GM18907 (cell line): ENCODE data around the gene SCAF1.

Experiments used
- ATAC-seq: cut with Tn5 transposase; IDR thresholded peaks from one replicate; pipeline ENCODE4 v1.9.1; 2021; ENCODE audit warnings: mild to moderate bottlenecking, moderate library complexity; ENCODE audit not compliant: unreplicated experiment

Gene SCAF1

DNA sequence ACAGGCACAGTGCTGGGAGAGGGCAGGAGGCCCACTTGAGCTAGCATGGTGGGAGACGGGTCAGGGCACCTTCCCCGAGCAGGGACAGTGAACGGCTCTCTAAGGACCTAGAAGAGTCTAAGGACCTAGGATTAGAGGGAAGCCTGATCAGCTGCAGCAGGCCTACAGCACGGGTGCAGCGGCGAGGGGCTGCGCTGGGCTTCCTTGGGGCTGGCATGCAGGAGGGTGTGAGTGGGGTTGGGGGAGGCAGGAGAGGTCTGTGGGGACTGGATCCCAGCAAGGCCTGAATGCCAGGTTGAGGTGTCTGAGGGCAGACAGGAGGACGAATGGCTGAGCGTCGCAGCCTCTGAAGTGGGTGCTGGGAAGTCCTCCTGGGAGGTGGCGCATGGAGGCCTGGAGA is 3.6 kb downstream of the SCAF1 start:
- no peak for ATAC-seq

DNA sequence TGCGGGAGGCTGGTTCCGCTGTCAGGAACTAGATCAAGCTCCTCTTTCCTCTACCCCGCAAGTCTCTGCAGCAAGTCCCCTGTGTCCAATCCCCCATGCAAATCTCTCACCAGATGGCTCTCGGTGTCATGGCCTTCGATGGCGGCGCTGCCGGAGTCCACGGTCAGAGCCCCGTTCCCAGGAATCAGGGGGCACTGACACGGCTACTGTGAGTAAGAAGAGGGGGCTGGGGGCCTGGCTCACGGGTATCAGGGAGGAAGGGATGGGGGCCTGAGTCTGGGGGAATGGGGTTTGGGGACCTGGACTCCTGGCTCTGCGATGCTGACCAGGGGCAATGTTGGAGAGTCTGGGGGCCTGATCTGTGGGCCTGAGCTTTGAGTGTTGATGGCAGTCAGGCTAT is 4.0 kb downstream of the SCAF1 start:
- no peak for ATAC-seq

DNA sequence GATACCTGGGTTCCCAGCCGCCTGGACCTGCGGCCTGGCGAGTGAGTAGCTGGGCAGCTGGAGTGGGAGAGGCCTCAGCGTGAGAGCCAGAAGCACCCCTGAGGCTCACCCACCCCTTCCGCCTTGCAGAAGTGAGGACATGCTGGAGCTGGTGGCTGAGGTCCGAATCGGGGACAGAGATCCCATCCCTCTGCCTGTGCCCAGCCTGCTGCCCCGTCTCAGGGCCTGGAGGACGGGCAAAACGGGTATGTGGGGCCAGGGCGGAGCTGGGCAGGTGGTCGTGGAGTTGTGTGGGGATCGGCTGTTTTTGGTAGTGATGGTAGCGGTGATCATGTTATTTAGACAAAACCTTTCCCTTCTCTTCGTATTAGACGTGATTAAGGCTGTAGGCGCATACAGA is 4.6 kb downstream of the SCAF1 start:
- ATAC-seq: no peak

DNA sequence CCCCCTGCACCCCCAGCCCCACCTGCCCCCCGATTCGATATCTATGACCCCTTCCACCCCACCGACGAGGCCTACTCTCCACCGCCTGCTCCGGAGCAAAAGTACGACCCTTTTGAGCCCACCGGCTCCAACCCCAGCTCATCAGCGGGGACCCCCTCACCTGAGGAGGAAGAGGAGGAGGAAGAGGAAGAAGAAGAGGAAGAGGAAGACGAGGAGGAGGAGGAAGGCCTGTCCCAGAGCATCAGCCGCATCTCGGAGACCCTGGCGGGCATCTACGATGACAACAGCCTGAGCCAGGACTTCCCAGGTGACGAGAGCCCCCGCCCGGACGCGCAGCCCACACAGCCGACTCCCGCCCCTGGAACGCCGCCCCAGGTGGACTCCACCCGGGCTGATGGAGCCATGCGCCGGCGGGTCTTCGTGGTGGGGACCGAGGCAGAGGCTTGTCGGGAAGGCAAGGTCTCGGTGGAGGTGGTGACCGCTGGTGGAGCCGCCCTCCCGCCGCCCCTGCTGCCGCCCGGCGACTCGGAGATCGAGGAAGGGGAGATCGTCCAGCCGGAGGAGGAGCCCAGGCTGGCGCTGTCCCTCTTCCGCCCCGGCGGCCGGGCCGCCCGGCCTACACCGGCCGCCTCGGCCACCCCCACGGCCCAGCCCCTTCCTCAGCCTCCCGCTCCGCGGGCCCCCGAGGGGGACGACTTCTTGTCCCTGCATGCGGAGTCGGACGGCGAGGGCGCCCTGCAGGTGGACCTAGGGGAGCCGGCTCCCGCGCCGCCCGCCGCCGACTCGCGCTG is 9.2 kb downstream of the SCAF1 start:
- no peak for ATAC-seq

DNA sequence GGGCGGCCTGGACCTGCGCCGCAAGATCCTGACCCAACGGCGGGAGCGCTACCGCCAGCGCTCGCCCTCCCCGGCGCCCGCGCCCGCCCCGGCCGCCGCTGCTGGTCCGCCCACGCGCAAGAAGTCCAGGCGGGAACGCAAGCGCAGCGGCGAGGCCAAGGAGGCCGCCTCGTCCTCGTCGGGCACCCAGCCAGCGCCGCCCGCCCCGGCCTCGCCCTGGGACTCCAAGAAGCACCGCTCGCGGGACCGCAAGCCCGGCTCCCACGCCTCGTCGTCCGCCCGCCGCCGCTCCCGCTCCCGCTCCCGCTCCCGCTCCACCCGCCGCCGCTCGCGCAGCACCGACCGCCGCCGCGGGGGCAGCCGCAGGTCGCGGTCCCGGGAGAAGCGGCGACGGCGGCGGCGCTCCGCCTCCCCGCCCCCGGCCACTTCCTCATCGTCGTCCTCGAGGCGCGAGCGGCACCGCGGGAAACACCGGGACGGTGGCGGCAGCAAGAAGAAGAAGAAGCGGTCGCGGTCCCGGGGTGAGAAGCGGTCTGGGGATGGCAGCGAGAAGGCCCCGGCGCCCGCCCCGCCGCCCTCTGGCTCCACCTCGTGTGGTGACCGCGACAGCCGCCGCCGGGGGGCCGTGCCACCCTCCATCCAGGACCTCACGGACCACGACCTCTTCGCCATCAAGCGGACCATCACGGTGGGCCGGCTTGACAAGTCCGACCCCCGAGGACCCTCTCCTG is 10.0 kb downstream of the SCAF1 start:
- ATAC-seq: no peak

DNA sequence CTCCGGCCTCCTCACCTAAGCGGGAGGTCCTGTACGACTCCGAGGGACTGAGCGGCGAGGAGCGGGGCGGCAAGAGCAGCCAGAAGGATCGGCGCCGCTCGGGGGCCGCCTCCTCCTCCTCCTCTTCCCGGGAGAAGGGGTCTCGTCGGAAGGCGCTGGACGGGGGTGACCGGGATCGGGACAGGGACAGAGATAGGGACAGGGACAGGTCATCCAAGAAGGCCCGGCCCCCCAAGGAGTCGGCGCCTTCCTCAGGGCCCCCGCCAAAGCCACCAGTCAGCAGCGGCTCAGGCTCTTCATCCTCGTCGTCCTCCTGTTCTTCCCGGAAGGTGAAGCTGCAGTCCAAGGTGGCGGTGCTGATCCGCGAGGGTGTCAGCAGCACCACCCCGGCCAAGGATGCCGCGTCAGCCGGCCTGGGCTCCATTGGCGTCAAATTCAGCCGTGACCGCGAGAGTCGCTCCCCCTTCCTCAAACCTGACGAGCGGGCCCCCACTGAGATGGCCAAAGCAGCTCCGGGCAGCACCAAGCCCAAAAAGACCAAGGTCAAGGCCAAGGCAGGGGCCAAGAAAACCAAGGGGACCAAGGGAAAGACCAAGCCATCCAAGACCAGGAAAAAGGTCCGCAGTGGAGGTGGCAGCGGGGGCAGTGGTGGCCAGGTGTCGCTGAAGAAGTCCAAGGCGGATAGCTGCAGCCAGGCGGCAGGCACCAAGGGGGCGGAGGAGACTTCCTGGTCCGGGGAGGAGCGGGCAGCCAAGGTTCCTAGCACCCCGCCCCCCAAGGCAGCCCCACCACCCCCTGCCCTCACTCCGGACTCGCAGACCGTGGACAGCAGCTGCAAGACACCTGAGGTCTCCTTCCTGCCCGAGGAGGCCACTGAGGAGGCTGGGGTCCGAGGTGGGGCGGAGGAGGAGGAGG is 10.8 kb downstream of the SCAF1 start:
- no peak for ATAC-seq

DNA sequence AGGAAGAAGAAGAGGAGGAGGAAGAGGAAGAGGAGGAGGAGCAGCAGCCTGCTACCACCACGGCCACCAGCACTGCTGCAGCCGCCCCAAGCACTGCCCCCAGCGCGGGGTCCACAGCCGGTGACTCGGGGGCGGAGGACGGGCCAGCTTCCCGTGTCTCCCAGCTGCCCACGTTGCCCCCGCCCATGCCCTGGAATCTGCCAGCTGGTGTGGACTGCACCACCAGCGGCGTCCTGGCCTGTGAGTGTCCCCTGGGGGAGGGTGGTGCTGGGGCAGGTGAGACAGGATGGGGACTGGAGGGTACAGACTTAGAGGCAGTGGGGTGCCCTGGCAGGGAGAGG is 11.4 kb downstream of the SCAF1 start:
- no peak for ATAC-seq

DNA sequence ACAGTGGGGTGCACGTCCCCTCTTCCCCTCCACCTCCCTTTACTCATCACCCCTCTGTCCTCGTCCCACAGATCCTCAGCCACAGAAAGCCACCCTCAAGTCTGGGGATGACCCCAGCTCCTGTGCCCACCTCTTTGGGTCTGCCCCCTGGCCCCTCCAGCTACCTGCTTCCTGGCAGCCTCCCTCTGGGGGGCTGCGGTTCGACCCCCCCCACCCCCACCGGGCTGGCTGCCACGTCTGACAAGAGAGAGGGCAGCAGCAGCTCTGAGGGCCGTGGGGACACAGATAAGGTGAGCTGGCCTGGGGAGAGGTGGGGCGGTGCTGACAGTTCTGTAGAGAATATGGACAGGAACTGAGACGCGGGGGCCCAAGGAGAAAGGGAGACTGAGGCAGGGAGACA is 12.6 kb downstream of the SCAF1 start:
- no peak for ATAC-seq

DNA sequence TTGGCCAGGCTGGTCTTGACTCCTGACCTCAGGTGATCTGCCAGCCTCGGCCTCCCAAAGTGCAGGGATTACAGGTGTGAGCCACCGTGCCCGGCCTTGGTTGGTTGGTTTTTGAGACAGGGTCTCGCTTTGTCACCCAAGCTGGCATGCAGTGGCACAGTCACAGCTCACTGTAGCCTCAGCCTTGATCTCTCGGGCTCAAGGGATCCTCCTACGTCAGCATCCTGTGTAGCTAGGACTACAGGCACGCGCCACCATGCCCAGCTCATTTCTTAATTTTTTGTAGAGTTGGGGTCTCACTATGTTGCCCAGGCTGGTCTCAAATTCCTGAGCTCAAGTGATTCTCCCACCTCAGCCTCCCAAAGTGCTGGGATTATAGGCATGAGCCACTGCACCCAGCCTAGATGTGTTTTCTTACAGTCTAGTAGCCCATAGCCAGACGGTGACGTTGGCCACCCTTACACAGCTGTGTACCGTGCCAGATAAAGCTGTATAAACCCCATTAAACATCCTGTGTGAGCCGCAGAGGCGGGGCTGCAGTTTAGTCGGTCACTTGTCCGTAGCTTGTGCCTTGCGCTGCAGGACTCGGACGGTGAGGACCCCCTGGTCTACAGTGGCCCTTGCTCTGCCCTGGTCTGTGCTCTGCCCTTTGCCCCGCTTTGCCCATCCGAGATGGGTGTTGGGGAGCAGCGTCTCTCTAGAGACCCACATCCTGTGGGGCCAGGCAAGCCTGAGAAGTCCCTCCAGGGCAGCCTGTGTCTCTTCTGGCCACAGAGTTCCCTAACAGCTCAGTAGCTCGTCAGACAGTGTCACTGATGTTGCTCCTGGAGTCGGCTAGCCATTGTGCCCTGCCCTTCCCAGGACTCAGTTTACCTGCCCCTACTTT is 13.8 kb downstream of the SCAF1 start:
- no peak for ATAC-seq

DNA sequence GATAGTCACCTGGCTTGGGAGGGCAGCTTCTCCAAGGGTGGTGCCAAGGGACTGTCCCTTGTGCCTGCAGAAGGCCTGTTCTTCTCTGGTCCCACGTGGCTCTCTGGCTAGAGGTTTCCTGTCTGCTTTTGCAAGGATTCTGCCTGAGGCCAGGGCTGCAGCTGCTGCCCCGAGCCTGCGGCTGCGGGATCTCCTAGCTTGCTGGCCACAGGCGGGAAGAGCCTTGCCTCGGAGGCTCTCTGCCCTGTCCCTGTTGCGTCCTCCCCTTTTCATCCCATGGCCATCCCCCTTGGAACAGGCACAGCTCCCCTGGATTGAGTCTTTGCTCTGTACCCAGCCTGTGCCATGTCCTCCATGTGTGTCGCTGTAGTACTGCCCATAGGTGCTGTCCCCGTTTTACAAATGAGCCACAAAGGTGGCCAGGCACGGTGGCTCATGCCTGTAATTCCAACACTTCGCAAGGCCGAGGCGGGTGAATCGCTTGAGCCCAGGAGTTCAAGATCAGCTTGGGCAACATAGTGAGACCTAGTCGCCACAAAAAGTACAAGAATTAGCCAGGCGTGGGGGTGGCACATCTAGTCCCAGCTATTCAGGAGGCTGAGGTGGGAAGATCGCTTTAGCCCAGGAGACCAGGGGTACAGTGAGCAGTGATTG is 14.6 kb downstream of the SCAF1 start:
- ATAC-seq: no peak

DNA sequence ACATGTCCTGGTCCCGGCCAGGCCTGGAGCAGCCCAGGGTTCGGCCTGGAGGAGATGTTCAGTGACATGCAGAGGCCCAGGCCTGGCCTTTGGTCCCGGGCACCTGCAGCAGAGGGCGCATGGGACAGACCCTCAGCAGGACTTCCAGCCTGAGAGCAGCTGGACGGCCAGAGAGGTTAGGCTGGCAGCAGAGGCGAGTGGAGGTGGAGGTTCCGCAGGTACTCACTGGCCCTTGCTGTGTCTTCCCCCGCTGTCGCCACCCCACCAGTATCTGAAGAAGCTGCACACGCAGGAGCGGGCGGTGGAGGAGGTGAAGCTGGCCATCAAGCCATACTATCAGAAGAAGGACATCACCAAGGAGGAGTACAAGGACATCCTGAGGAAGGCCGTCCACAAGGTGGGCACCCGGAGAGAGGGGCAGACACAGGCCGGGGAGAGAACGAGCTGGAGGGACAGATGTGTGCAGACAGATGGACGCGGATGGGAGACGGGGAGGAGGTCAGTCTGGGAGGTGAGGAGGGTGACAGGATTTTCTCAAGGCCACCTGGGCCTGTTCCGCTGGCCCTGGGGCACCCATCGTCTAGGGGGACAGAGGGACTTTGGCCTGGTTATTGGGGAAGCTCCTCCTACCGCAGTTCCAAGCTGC is 15.6 kb downstream of the SCAF1 start:
- ATAC-seq: no peak

DNA sequence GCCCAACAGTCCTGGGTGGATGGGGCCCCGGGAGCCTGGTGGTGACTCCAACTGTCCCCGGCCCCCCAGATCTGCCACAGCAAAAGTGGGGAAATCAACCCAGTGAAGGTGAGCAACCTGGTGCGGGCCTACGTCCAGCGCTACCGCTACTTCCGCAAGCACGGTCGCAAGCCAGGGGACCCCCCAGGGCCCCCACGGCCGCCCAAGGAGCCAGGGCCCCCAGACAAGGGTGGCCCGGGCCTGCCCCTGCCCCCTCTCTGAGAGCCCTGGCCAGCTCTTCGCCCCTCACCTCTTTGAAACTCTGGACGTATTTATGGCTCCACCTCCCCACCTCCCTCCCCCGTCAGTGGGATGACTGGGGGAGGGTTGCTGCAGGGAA is 16.1 kb downstream of the SCAF1 start:
- ATAC-seq: no peak

DNA sequence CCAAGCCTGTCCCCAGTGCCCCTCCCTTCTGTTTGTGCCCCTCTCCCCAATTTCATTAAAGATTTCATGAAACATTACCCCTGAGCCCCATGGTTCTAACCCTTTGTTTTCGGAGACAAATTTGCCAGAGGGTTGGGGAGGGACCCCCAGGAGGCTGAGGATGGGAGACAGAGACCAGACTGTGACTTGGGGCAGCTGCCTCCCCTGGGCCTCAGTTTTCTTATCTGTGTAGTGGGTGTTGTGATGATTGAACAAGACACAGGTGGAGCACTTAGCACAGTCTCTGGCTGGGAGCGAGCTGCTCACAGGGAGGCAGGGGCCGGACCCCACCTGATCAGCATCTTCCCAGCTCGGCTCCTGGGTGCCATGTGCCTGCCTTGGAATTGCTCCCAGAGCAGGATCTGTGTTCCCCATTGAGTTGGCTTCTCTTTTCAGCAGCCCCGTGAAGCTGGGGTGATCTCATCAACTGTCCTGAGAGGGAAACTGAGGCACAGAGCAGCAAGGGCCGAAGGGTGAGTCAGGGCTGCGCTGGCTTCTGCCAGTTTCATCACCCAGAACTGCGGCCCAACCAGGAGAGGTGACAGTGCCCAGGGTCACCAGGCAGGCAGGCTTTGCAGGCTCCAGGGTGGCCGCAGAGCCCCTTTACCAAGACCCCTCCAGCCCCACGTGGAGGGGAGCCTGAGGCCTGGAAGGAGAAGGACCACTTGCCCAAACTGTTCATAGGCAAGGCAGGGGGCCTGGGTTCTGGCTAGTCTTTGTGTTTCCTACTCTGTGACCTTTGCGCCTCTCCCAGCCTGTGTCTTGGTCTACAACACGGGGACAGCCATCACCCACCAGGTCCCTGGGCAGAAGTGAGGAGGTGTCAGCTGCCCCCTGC is 16.8 kb downstream of the SCAF1 start:
- ATAC-seq: no peak

DNA sequence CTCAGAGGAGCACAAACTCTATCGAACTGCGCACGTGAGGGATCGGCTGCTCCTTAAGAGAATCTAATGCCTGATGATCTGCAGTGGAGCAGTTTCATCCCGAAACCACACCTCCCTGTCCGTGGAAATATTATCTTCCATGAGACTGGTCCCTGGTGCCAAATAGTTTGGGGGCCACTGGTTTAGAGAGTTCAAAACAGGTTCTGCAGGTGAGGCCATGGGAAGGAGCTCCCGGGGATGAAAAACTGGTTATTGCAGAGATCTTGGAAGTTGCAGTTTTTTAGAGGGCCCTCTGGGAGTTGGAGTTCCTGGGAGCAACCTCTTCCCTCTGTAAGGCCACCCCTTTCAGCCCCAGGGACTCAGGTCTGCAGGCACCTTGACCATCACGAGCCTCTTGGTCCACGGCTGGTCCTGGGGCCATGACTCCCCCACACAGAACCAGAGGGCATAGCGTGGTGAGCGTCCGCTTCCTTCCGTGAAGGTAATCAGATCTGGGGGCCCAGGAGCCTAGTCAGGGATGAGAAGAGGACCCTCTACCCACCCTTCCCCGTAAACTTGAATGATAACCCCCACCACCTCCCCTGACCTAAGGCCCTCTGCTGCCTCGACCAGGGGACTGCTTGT is 18.4 kb downstream of the SCAF1 start:
- no peak for ATAC-seq

DNA sequence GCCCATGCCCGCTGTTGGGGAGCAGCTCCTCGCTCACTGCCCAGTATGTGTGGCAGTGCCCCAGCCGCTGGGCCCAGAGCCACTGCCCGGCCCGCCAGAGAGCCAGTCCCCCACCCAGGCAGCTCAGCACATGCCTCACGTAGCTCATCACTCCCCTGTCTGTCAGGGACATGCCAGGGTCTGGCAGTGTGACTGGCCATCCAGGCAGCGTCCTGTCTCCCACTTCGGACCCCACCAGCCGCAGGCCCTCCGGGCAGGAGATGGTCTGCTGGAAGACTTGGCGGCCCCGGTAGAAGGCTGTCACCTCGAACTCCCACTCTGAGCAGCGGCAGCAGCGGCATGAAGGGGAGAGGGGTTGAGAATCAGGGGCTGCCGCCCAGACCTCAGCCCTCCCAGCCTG is 20.0 kb downstream of the SCAF1 start:
- ATAC-seq: no peak

DNA sequence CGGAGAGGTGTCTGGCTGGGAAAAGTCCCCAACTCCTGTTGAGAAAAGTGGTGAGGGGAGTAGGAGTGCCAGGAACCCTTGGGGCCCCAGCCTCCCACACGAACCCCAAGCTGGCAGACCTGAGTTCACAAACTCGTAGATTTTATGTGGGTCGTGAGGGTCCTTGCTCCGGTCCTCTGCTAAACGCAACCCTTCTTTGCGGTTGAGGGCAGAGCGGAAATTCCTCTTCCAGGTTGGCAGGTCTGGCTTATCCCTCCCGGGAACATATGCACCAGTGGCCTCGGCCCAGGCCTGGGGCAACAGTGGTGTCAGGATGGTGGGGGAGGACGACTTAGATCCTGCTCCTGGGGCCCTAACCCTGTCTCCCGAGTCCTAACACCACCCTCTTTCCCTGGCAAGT is 21.2 kb downstream of the SCAF1 start:
- no peak for ATAC-seq

DNA sequence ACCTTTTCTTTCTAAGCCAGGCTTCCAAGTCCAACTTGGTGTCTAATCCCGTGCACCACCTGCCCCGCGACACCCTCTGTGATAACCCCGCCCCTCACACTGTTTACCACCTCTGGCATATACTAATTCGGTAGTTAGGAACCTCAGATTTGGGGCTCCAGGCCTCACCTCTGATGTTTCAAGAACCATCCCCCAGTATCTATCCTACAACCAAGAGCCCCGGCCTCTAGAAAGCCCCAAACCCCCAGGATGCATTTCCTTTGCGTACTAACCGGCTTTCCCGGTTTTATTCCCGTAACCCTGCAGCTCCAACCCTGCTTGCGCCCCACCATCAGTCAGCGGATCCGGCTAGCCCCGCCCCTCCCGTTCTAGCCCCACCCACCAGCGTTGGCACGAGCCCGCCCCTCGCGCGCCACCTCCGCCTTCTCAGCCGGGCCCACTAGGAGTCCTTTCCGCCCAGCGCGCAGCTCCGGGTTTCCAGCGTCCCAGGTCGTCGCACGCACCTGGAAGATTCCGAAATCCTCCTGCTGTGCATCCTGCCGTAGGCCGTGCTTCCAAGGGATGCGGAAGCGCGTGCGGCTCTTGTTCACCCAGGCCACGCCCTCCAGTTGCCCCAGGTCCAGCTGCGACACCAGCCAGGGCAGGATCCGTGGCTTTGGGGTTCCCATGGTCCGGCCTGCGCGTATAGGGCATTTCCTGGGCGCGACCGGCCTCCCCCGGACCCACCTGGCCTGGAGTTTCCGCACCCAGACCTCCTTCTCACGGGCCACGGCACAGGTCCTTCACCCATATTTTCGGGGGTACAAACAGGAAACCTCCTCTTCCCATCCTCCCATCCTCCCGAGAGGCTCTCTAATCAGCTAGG is 22.4 kb downstream of the SCAF1 start:
- ATAC-seq: no peak

DNA sequence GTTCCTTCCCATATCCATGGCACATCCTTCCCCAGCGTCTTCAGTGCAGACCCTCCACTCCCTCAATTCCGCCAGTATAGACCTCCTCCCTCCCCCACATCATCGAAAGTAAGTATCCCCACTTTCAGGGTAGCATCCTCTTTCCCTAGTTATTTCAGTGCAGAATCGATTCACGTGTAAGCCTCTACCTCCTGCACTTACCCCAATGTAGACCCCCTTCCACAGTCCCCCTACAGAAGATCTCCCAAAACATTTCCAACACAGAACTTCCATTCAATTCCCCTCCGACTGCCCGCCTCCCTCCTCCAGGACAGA is 23.0 kb downstream of the SCAF1 start:
- ATAC-seq: no peak
